ENCODE data around the gene ZNF396. TPM values are rescaled to one million over a fixed set of nuclear protein-coding genes. Genes with fewer than 3 reads are reported as not detected.

The ZNF396 gene
- total RNA-seq, 1 experiment from 2014 or later: 1.0 TPM

DNA sequence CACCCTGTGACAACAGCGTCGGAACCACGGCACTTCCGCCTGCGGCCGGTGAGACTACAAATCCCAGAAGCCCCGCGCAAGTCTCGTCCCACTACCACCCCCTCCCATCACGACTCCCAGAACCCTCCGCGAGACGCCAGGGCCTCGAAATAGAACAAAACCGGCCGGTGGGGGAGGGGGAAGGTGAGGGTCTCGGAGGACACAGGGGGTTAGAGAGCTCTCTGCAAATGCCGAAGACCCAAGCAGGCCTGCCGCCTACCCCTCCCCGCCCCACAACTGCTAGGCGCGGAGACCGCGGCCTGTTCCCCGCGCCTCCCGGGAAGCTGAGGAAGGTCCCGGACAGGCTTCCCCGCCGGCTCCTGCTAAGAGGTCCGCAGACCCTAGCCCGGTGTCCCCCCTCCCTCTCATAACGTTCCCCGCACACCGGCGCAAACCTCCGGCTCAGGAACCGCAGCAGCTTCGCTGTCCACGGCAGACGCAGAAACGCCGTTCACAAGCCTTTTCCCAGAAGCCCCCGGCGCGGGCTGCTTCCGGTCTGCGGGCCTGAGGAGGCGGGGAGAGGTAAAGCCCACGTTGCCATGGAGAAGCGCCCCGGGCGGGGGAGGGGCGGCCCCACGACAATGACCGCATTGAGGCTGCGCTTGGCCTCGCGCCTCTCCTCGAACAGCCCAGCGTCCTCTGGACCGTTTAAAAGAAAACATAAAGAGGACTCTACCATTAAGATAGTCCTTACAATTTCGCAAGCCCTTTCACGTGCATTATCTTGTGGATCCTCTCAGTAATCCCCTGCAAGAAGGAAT, 33.0 kb downstream of the ZNF396 start, which contains the start of gene ZNF24 (continued):
- TF ChIP-seq RELA (CRISPR knock-in tag; IDR thresholded peaks at IDR 0.05; ENCODE audit: borderline replicate concordance) (0 out of 2 replicates have a peak, but pooled peaks have one; percentile 53), TEAD4 (CRISPR knock-in tag; IDR thresholded peaks at IDR 0.05) (peak; percentile 49; the same call in 1 of the 2 replicates), ZNF396 (CRISPR knock-in tag; IDR thresholded peaks at IDR 0.05; ENCODE audit: borderline replicate concordance) (no peak), GRHL2 (CRISPR knock-in tag; IDR thresholded peaks at IDR 0.05; ENCODE audit: insufficient replicate concordance, severe bottlenecking) (no peak), NFYB (CRISPR knock-in tag; conservative IDR thresholded peaks at IDR 0.05; ENCODE audit: low read depth) (no peak), ELF4 (CRISPR knock-in tag; IDR thresholded peaks at IDR 0.05; ENCODE audit: low read depth) (no peak), JAZF1 (CRISPR knock-in tag; IDR thresholded peaks at IDR 0.05) (no peak), ZNF423 (CRISPR knock-in tag; IDR thresholded peaks at IDR 0.05) (no peak), ESRRA (CRISPR knock-in tag; IDR thresholded peaks at IDR 0.05; ENCODE audit: borderline replicate concordance) (peak; percentile 73; the same call in 1 of the 2 replicates), ETV6 (CRISPR knock-in tag; IDR thresholded peaks at IDR 0.05) (peak; percentile 85), ZNF263 (CRISPR knock-in tag; IDR thresholded peaks at IDR 0.05; ENCODE audit: low read depth) (no peak), OVOL2 (CRISPR knock-in tag; IDR thresholded peaks at IDR 0.05; ENCODE audit: borderline replicate concordance) (peak; percentile 45; the same call in 1 of the 2 replicates), TEAD1 (CRISPR knock-in tag; IDR thresholded peaks at IDR 0.05) (peak; percentile 61), RORB (CRISPR knock-in tag; IDR thresholded peaks at IDR 0.05) (0 out of 2 replicates have a peak, but pooled peaks have one; percentile 34), FOXK1 (CRISPR knock-in tag; IDR thresholded peaks at IDR 0.05) (peak; percentile 55), GABPB1 (CRISPR knock-in tag; IDR thresholded peaks at IDR 0.05) (peak; percentile 52), NR1H2 (CRISPR knock-in tag; IDR thresholded peaks at IDR 0.05) (no peak), EMX1 (CRISPR knock-in tag; IDR thresholded peaks at IDR 0.05) (no peak), SOX15 (CRISPR knock-in tag; IDR thresholded peaks at IDR 0.05) (no peak), NR3C1 (CRISPR knock-in tag; conservative IDR thresholded peaks at IDR 0.05; ENCODE audit: low read depth) (no peak)
- TF ChIP-seq, protein P1, sequence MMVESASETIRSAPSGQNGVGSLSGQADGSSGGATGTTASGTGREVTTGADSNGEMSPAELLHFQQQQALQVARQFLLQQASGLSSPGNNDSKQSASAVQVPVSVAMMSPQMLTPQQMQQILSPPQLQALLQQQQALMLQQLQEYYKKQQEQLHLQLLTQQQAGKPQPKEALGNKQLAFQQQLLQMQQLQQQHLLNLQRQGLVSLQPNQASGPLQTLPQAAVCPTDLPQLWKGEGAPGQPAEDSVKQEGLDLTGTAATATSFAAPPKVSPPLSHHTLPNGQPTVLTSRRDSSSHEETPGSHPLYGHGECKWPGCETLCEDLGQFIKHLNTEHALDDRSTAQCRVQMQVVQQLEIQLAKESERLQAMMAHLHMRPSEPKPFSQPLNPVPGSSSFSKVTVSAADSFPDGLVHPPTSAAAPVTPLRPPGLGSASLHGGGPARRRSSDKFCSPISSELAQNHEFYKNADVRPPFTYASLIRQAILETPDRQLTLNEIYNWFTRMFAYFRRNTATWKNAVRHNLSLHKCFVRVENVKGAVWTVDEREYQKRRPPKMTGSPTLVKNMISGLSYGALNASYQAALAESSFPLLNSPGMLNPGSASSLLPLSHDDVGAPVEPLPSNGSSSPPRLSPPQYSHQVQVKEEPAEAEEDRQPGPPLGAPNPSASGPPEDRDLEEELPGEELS (CRISPR knock-in tag; IDR thresholded peaks at IDR 0.05): peak; percentile 55
- TF ChIP-seq, protein P2, sequence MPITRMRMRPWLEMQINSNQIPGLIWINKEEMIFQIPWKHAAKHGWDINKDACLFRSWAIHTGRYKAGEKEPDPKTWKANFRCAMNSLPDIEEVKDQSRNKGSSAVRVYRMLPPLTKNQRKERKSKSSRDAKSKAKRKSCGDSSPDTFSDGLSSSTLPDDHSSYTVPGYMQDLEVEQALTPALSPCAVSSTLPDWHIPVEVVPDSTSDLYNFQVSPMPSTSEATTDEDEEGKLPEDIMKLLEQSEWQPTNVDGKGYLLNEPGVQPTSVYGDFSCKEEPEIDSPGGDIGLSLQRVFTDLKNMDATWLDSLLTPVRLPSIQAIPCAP (CRISPR knock-in tag; IDR thresholded peaks at IDR 0.05): peak; percentile 57; the same call in 1 of the 2 replicates
- TF ChIP-seq, protein P3, sequence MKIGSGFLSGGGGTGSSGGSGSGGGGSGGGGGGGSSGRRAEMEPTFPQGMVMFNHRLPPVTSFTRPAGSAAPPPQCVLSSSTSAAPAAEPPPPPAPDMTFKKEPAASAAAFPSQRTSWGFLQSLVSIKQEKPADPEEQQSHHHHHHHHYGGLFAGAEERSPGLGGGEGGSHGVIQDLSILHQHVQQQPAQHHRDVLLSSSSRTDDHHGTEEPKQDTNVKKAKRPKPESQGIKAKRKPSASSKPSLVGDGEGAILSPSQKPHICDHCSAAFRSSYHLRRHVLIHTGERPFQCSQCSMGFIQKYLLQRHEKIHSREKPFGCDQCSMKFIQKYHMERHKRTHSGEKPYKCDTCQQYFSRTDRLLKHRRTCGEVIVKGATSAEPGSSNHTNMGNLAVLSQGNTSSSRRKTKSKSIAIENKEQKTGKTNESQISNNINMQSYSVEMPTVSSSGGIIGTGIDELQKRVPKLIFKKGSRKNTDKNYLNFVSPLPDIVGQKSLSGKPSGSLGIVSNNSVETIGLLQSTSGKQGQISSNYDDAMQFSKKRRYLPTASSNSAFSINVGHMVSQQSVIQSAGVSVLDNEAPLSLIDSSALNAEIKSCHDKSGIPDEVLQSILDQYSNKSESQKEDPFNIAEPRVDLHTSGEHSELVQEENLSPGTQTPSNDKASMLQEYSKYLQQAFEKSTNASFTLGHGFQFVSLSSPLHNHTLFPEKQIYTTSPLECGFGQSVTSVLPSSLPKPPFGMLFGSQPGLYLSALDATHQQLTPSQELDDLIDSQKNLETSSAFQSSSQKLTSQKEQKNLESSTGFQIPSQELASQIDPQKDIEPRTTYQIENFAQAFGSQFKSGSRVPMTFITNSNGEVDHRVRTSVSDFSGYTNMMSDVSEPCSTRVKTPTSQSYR (CRISPR knock-in tag; IDR thresholded peaks at IDR 0.05): no peak
- TF ChIP-seq, protein P4, sequence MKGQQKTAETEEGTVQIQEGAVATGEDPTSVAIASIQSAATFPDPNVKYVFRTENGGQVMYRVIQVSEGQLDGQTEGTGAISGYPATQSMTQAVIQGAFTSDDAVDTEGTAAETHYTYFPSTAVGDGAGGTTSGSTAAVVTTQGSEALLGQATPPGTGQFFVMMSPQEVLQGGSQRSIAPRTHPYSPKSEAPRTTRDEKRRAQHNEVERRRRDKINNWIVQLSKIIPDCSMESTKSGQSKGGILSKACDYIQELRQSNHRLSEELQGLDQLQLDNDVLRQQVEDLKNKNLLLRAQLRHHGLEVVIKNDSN (CRISPR knock-in tag; IDR thresholded peaks at IDR 0.05): 0 out of 2 replicates have a peak, but pooled peaks have one; percentile 29
- TF ChIP-seq, protein P5, sequence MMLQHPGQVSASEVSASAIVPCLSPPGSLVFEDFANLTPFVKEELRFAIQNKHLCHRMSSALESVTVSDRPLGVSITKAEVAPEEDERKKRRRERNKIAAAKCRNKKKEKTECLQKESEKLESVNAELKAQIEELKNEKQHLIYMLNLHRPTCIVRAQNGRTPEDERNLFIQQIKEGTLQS (CRISPR knock-in tag; conservative IDR thresholded peaks at IDR 0.05): no peak
- TF ChIP-seq, protein P6, sequence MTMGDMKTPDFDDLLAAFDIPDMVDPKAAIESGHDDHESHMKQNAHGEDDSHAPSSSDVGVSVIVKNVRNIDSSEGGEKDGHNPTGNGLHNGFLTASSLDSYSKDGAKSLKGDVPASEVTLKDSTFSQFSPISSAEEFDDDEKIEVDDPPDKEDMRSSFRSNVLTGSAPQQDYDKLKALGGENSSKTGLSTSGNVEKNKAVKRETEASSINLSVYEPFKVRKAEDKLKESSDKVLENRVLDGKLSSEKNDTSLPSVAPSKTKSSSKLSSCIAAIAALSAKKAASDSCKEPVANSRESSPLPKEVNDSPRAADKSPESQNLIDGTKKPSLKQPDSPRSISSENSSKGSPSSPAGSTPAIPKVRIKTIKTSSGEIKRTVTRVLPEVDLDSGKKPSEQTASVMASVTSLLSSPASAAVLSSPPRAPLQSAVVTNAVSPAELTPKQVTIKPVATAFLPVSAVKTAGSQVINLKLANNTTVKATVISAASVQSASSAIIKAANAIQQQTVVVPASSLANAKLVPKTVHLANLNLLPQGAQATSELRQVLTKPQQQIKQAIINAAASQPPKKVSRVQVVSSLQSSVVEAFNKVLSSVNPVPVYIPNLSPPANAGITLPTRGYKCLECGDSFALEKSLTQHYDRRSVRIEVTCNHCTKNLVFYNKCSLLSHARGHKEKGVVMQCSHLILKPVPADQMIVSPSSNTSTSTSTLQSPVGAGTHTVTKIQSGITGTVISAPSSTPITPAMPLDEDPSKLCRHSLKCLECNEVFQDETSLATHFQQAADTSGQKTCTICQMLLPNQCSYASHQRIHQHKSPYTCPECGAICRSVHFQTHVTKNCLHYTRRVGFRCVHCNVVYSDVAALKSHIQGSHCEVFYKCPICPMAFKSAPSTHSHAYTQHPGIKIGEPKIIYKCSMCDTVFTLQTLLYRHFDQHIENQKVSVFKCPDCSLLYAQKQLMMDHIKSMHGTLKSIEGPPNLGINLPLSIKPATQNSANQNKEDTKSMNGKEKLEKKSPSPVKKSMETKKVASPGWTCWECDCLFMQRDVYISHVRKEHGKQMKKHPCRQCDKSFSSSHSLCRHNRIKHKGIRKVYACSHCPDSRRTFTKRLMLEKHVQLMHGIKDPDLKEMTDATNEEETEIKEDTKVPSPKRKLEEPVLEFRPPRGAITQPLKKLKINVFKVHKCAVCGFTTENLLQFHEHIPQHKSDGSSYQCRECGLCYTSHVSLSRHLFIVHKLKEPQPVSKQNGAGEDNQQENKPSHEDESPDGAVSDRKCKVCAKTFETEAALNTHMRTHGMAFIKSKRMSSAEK (CRISPR knock-in tag; IDR thresholded peaks at IDR 0.05; ENCODE audit: borderline replicate concordance): peak; percentile 57; the same call in 1 of the 2 replicates
- TF ChIP-seq, protein P7, sequence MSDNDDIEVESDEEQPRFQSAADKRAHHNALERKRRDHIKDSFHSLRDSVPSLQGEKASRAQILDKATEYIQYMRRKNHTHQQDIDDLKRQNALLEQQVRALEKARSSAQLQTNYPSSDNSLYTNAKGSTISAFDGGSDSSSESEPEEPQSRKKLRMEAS (CRISPR knock-in tag; IDR thresholded peaks at IDR 0.05): peak; percentile 82
